Glutamatergic neuron (in vitro differentiated cells): ENCODE results near the gene ADRM1. TPM values are rescaled to one million over a fixed set of nuclear protein-coding genes. Genes with fewer than 3 reads are reported as not detected.

Experiments
- DNase-seq: peaks from one replicate; pipeline ENCODE4 v3.0.0; 2022
- H3K27ac Mint-ChIP-seq: one replicate; pipeline ENCODE4 v1.8.0; 2020; ENCODE audit warnings: mild to moderate bottlenecking, mixed read lengths, inconsistent platforms; ENCODE audit not compliant: unreplicated experiment
- H3K27me3 Mint-ChIP-seq: one replicate; pipeline ENCODE4 v1.8.0; 2020; ENCODE audit warnings: mild to moderate bottlenecking, moderate library complexity, mixed read lengths, inconsistent platforms; ENCODE audit not compliant: unreplicated experiment
- H3K36me3 Mint-ChIP-seq: one replicate; pipeline ENCODE4 v1.8.0; 2020; ENCODE audit warnings: mild to moderate bottlenecking, mixed read lengths, inconsistent platforms; ENCODE audit not compliant: unreplicated experiment
- H3K4me1 Mint-ChIP-seq: one replicate; pipeline ENCODE4 v1.8.0; 2020; ENCODE audit warnings: mild to moderate bottlenecking, low read depth, mixed read lengths, inconsistent platforms; ENCODE audit not compliant: unreplicated experiment
- H3K4me3 Mint-ChIP-seq: one replicate; pipeline ENCODE4 v1.8.0; 2020; ENCODE audit warnings: mild to moderate bottlenecking, mixed read lengths, inconsistent platforms; ENCODE audit not compliant: unreplicated experiment
- H3K9me3 Mint-ChIP-seq: one replicate; pipeline ENCODE4 v1.8.0; 2020; ENCODE audit warnings: mild to moderate bottlenecking, moderate library complexity, mixed read lengths, inconsistent platforms; ENCODE audit not compliant: unreplicated experiment
- long read RNA-seq: library from polyadenylated mRNA; unstranded; transcript quantifications from one replicate; pipeline ENCODE4 v2.0.0, GENCODE V29; 2020; ENCODE audit not compliant: unreplicated experiment
- total RNA-seq: library from RNA; stranded (reverse); fragmentation: NEBNext Ultra II Directional; extraction: Animal tissue kit (Norgen Biotek cat#: 25700); gene quantifications from one replicate; pipeline ENCODE4 v1.2.1, GENCODE V29; 2021; ENCODE audit not compliant: unreplicated experiment
- TF ChIP-seq, protein P1 (sequence below): fragments of 200-600 bp; sonication (generic); IDR thresholded peaks from one replicate; pipeline ENCODE4 v1.5.0; 2021; ENCODE audit not compliant: partially characterized antibody, unreplicated experiment

The ADRM1 gene
- 74.8 TPM for total RNA-seq
- long read RNA-seq, transcript ADRM1-201 (10 exons, 1,478 nt): major isoform, 145 of 173 reads
- long read RNA-seq, partial matches to known transcripts: 1 of 173 reads
- long read RNA-seq, other reads (novel, unspliced or antisense): 24 of 173 reads

- Mint-ChIP-seq H3K27me3 (peaks cover 2% of the 10 kb centered on the region), H3K4me3 (peak within 1 kb of the TSS; percentile 89)
Observed at GRCh38 chr20:62302341-62303061, at the start of gene ADRM1. Gene ADRM1, plus strand, starts transcription at chr20:62302997. Its CDS starts 572 bp downstream, at chr20:62303569.

GRCh38 chr20:62253398-62253797 lies 49.4 kb upstream of the ADRM1 start:
- Mint-ChIP-seq H3K9me3 (peaks cover 4% of the 10 kb centered on the region), H3K27ac (no peak overlapping the region), H3K36me3 (peaks cover 7% of the 10 kb centered on the region), H3K4me3 (no peak overlapping the region), H3K27me3 (no peaks in the 10 kb centered on the region), H3K4me1 (peaks cover 13% of the 10 kb centered on the region)
- no peak for DNase-seq
- TF ChIP-seq, protein P1, sequence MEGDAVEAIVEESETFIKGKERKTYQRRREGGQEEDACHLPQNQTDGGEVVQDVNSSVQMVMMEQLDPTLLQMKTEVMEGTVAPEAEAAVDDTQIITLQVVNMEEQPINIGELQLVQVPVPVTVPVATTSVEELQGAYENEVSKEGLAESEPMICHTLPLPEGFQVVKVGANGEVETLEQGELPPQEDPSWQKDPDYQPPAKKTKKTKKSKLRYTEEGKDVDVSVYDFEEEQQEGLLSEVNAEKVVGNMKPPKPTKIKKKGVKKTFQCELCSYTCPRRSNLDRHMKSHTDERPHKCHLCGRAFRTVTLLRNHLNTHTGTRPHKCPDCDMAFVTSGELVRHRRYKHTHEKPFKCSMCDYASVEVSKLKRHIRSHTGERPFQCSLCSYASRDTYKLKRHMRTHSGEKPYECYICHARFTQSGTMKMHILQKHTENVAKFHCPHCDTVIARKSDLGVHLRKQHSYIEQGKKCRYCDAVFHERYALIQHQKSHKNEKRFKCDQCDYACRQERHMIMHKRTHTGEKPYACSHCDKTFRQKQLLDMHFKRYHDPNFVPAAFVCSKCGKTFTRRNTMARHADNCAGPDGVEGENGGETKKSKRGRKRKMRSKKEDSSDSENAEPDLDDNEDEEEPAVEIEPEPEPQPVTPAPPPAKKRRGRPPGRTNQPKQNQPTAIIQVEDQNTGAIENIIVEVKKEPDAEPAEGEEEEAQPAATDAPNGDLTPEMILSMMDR: no peak

More at GRCh38 chr20:62302341-62303061, at the start of gene ADRM1:
- TF ChIP-seq, protein P1: peak; percentile 82
- peaks cover 18% of the 10 kb centered on the region for H3K4me1 Mint-ChIP-seq
- H3K9me3 Mint-ChIP-seq: peaks cover 16% of the 10 kb centered on the region
- DNase-seq: peak; percentile 98
- no peaks in the 10 kb centered on the region for H3K36me3 Mint-ChIP-seq
- peak within 1 kb of the TSS; percentile 77 for H3K27ac Mint-ChIP-seq

GRCh38 chr20:62254021-62254724 lies 48.6 kb upstream of the ADRM1 start:
- peaks cover 7% of the 10 kb centered on the region for H3K36me3 Mint-ChIP-seq
- DNase-seq: peak; percentile 64
- no peaks in the 10 kb centered on the region for H3K27me3 Mint-ChIP-seq
- peak overlapping the region; percentile 65 for H3K4me3 Mint-ChIP-seq
- TF ChIP-seq, protein P1: no peak
- peaks cover 13% of the 10 kb centered on the region for H3K4me1 Mint-ChIP-seq
- peaks cover 1% of the 10 kb centered on the region for H3K9me3 Mint-ChIP-seq
- peak overlapping the region; percentile 78 for H3K27ac Mint-ChIP-seq

DNA sequence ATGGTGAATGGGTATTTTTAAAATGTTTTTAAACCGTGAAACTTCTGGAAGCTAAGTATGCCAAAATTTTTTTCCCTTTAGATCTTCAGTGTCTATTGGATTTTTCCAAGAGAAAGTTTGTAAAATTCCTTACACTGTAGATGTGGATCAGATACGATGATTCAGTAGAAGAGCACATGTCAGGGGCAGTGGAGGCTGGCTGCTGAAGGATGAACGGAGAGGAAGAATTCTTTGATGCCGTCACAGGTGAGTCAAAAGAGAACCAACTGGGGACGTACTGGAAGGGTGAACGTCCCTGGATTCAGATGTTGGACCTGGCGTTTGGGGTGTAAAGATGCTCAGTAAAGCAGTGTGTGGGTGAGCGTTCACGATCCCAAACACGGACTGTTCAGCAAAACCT lies 46.8 kb upstream of the ADRM1 start:
- TF ChIP-seq, protein P1: no peak
- H3K36me3 Mint-ChIP-seq: peaks cover 7% of the 10 kb centered on the region
- DNase-seq: no peak
- no peak overlapping the region for H3K4me3 Mint-ChIP-seq
- no peak overlapping the region for H3K27ac Mint-ChIP-seq
- peaks cover 3% of the 10 kb centered on the region for H3K9me3 Mint-ChIP-seq
- peaks cover 8% of the 10 kb centered on the region for H3K4me1 Mint-ChIP-seq
- no peaks in the 10 kb centered on the region for H3K27me3 Mint-ChIP-seq
